T47D (cell line): ENCODE measurements around the gene RASGRF1.

Experiments used
- DNase-seq, 2 experiments: peaks; one replicate each; pipeline versions ENCODE4 v3.0.0 to v3.0.0-alpha.2; 2011 to 2012; ENCODE audit warnings: low read depth in 1 of 2, low spot score in 1 of 2
- JUND ChIP-seq: IDR thresholded peaks from 2 replicates; pipeline ENCODE4 v1.6.1; 2012; ENCODE audit warnings: low read depth
- in situ Hi-C: cut with HindIII; loops from 2 replicates; pipeline ENCODE4 v1.10.0; 2016; ENCODE audit warnings: low sequenced_read_pairs, low pct_unique_long_range_greater_than_20kb

Gene RASGRF1

GRCh38 chr15:78950902-78951840 is 139.4 kb downstream of the RASGRF1 start:
- peak; percentile 46 to 58 for DNase-seq
- TF ChIP-seq JUND: no peak
- in situ Hi-C loops: no loop called here

- no peak for TF ChIP-seq JUND
- DNase-seq: no peak
- in situ Hi-C loops: no loop called here
Measured at GRCh38 chr15:78950343-78950742, 140.2 kb downstream of the RASGRF1 start.

- DNase-seq: peak in 1 of 2 experiments; percentile 45
- in situ Hi-C loops: no loop called here
- TF ChIP-seq JUND: no peak
Measured at GRCh38 chr15:78949461-78949860, 141.1 kb downstream of the RASGRF1 start.

GRCh38 chr15:78947506-78947905 is 143.1 kb downstream of the RASGRF1 start:
- DNase-seq: no peak
- no peak for TF ChIP-seq JUND
- in situ Hi-C loops: no loop called here

- no peak for DNase-seq
- no peak for TF ChIP-seq JUND
- in situ Hi-C loops: no loop called here
Measured at GRCh38 chr15:78946493-78946892, 144.1 kb downstream of the RASGRF1 start.

- TF ChIP-seq JUND: no peak
- in situ Hi-C loops: no loop called here
- DNase-seq: peak; percentile 72
Measured at GRCh38 chr15:78944669-78945407, 145.7 kb downstream of the RASGRF1 start, which contains the start of gene CTSH. Gene CTSH (minus strand): TSS chr15:78945046. CDS start chr15:78944981, 65 bp downstream.

GRCh38 chr15:78944202-78944625 is 146.4 kb downstream of the RASGRF1 start:
- in situ Hi-C loops: no loop called here
- DNase-seq: no peak
- TF ChIP-seq JUND: no peak

- DNase-seq: no peak
- TF ChIP-seq JUND: no peak
- in situ Hi-C loops: no loop called here
Measured at GRCh38 chr15:78943692-78944091, 146.9 kb downstream of the RASGRF1 start.

GRCh38 chr15:78942741-78943140 is 147.8 kb downstream of the RASGRF1 start:
- no peak for TF ChIP-seq JUND
- in situ Hi-C loops: no loop called here
- DNase-seq: no peak

GRCh38 chr15:78938658-78939488 is 151.7 kb downstream of the RASGRF1 start:
- in situ Hi-C loops: no loop called here
- TF ChIP-seq JUND: no peak
- DNase-seq: no peak

- no peak for DNase-seq
- in situ Hi-C loops: no loop called here
Measured at GRCh38 chr15:78937132-78937739, 153.3 kb downstream of the RASGRF1 start.

GRCh38 chr15:78934655-78935023 is 155.9 kb downstream of the RASGRF1 start:
- no peak for DNase-seq
- TF ChIP-seq JUND: no peak
- in situ Hi-C loops: no loop called here

More at GRCh38 chr15:78937132-78937739, 153.3 kb downstream of the RASGRF1 start:
- TF ChIP-seq JUND: no peak
